HG03064 (cell line): ENCODE data around the gene STARD9.
"Not testable (repeated sequence)": the region's sequence is repeated elsewhere in the genome, so short reads cannot be mapped to it uniquely, and the experiment has no call there.

Source experiments
- ATAC-seq: cut with Tn5 transposase; IDR thresholded peaks from one replicate; pipeline ENCODE4 v1.9.1; 2021; ENCODE audit warnings: low read depth; ENCODE audit not compliant: unreplicated experiment

Gene STARD9

DNA sequence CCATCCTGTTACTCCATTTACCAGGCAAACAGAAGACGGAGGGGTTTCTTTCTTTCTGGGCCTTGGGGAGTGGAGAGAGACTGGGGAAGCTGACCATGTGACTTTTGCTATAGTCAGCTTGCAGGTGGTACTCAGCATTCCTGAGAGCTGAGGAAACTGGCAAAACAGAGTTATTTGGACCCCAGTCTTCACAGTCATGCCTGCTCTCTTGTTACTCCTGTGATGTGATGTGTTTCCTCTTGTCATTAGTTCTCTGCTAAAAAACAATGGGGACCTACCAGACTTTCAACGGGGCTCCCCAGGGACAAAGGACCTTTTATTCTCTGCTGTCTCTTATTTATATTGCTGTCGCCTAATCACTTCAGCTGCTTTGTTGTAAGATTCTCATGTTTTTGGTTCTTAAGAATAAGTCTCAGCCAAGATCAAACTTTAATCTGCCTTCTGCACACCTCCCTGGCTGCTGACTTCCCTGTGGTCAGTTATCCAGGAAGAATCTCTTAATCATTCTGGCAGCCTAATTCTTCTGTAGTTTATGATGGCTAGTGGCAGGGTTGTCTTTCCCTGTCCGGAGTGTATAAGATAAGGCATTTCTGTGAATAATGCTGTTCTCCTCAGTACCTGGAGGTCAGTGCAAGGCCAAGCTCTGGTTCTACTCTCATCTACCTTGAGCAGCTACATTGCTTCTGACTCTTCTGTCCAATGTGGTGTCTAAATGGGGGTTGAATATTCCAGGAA is 8.8 kb downstream of the STARD9 start:
- no peak for ATAC-seq

DNA sequence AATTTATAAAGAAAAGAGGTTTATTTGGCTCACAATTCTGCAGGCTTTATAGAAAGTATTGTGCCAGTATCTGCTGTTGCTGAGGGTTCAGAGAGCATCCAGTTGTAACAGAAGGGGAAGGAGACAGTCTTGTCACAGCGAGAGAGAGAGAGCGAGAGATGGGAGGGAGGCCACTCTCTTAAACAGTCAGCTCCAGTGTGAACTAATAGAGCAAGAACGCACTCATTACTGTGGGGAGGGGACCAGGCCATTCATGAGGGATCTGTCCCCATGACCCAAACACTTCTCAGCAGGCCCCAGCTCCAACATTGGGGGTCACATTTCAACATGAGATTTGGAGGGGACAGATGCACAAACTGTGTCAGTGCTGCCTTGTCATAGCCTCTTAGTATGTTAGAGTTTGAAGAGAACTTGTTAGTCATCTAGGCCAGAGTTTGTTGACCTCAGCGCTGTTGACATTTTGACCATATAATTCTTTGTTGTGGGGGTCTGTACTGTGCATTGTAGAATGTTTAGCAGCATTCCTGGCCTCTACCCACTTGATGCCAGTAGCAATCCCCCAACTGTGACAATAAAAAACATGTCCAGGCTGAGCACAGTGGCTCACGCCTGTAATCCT is 15.3 kb downstream of the STARD9 start:
- no peak for ATAC-seq

DNA sequence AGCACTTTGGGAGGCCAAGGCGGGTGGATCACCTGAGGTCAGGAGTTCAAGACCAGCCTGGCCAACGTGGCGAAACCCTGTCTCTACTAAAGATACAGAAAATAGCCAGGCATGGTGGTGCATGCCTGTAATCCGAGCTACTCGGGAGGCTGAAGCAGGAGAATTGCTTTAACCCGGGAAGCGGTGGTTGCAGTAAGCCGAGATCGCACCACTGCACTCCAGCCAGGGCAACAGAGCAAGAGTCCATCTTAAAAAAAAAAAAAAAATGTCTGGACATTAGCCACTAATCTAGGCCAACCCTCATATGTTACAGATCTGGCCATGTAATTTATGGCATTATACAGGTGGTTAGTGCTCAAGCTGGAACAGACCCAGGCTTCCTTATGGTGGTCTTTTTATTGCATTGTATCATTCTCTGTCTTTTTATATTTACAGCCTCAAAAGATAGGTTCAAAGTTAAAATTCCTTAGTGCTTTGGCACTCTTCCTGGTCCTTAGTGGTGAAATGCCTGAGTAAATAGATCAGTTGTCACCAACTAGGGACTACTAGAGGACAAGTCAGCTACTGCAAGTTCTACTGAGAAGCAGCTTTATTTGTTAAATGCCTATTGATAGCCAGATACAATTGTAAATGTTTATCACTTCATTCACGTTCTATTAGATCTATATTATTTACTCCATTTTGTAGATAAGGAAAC is 16.0 kb downstream of the STARD9 start:
- no peak for ATAC-seq

DNA sequence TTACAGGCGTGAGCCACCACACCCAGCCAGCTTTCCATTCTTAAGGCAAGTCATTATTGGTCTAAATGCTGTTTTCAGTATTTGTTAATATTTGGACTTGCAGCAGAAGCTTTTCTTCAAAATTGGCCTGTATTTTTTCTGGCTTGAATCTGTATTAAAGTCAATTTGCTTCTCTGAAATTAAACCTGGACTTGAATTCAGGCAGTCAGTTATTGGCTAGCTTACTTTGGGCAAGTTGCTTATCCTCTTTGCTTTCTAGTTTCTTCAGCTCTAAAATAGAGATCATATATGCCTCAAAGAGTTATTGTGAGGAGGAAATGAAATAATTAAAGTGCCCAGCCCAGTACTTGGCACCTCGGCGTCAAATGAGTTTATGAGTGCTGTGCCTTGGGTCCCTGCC is 17.3 kb downstream of the STARD9 start:
- no peak for ATAC-seq

DNA sequence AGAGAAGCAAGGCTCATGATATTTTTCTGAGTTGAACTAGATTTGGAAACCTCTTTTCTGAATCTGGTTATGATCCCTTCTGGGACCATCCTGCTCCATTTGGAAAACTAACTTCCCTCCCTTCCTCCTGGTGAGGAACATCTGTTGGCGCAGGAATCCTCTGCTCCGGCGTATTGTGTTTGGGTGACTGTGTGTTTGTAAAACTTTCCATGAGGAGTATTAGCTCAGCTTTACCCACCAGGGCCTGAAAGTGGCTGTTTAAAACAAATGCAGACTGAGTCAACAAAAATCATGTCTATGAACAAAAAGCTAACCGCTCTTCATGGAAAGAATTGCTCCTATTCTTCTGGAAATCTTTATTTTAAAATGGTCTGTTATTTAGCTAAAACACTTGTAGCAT is 17.7 kb downstream of the STARD9 start:
- ATAC-seq, result no peak

DNA sequence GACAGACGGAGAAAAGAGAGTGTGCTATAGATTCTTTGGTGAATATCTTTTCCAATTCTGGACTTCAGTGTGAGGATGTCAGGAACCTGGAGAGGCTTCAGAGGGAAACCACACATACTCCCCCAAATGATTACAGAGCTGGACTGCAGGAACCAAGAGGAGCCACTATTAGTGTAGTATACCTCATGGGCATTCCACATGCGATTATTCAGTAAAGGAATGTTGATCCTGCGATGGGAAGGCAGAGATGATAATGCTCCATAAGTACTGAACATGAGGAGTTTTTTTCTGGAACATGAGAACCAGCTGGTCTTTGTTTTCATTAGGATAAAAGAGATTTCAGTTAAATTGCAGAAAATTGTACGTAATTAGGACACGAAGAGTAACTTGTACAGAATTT is 18.7 kb downstream of the STARD9 start:
- no peak for ATAC-seq

DNA sequence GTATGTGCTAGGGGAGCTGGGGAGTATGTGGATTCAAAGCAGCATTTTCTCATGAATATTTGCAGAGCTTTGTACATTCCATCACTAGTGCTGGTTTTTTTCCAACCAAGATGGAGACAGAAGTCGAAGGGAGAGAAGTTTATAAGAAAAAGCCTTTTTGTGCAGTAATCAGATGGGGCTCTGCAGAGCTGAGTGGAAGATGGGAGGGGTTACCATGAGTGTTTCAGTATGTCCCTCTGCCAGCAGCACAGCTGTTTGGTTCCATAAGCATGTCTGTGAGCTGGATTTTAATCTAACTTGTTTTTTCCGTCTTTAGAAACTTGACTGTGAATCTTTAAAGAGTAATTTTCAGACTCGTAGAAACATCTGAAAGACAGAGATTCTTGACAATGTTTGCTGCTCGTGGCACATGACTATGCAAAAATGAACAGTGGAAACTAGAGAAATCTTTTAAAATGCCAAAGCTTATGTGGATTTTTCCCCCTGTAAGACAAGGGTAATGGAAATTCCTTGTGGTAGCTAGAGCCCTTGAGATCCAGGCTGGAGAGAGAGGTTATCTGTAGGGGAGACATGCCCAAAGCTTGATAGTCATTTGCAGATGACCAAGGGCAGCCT is 20.3 kb downstream of the STARD9 start:
- no peak for ATAC-seq

DNA sequence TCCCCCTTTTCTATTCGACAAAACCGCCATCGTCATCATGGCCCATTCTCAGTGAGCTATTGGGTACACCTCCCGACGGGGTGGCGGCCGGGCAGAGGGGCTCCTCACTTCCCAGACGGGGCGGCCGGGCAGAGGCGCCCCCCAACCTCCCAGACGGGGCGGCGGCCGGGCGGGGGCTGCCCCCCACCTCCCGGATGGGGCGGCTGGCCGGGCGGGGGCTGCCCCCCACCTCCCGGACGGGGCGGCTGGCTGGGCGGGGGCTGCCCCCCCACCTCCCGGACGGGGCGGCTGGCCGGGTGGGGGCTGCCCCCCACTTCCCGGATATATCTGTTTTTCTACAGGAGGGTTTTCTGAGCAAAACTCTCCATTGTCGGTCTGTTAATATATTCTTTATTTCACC is 25.9 kb downstream of the STARD9 start:
- ATAC-seq, result not testable (repeated sequence)

DNA sequence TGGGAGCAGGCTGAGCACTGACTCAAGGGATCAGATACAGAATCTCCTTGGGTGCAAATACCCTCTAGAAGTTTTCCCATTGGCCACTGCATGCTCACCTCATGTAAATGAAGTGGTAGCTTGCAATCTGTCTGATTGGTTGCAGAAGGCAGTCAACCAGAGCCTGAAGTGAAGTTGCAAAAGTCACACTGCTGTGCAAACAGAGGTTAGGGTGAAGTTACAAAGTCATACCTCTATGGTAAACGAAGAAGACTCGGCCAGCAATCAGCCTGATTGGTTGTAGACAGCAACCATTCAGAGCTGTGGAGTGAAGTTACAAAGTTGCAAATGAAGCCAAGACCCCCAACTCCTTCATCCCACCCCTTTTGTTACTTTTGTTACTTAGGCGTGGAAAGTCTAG is 27.1 kb downstream of the STARD9 start:
- no peak for ATAC-seq

DNA sequence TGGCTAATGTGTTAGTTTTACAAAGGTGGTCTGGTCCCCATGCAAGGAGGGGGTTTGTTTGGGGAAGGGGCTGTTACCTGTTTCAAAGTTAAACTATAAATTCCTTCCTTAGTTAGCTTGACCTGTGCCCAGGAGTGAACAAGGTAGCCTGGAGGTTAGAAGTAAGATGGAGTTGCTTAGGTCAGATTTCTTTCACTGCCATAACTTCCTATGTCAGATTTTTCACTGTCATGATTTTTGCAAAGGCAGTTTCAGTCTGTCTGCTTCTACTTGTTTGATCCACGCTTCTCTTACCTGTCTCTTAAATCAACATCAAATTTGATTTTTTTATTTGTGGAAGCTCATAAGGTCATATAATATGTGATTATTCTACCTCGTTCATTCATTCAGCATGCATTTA is 28.6 kb downstream of the STARD9 start:
- no peak for ATAC-seq

DNA sequence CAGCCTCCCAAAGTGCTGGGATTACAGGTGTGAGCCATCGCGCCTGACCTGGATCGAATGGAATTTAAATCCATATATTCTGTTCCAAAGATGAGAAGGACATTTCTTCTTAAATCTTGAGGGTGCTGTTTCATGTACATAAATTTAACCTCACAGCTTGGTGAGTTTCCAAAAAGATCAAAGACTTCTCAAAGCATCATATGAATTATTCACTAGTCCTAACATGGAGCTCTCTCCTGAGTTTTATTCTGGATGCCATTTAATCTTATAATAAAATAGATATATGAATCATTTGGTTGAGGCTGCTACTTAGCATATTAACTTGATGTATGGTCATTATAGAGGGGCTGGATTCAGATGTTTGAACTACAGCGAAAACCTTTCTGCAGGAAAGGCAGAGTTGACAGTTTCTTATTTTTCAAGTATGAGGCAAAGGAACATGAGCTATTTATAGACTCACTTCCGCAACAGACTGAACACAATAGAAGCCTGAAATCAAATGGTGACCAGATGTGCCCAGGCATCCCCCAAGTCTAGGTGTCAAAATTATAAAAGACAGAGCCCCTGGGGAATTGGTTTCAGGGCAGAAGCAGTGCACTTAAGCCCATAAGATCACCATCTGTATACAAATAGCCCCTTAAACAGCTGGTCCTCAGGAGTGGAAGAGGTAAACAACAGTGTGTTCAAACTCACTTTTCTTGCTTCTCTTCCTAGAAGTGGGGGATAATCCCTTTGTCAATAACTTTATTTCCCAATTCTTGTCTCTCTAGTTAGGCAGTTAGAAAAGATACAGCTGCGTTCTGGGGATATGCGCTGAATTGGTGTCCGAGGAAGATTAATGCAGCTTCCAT is 29.7 kb downstream of the STARD9 start:
- ATAC-seq, result no peak

DNA sequence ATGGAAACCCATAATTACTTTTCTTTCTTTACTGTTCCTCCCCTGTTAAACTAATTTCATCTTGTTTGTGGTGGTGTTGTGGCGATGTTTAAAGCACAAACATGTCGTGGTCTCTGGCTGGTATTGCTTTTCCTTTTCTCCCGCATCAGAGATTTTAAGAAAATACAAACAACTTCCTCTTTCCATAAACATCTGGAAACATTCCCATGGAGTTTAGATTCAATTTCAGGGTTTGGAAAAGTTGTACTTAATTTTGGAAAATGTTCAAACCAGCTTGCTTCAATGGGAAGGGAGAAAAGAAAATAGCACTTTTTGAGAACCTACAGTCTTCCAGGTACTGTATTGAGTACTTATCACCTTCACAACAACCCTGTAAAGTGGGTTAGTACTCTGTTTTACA is 30.4 kb downstream of the STARD9 start:
- ATAC-seq, result no peak

DNA sequence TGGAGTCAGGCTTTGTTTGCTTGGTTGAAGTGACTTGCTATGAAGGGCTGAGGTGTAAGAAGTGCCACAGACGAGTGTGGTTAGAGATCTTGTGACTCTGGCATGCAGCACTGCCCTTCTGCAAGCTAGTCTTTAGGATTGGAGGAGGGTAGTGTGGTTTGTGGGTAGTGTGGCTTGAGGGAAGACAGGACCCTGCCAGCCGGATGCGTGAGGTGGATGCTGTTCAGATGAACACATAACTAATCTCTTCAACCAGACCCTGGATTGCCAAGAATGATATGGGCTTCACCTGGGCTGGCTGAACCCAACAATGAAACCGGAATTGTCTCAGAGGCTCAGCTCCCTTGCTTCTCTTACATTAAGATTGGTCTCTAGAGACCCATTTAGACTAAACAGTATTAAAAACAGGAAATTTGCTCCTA is 32.7 kb downstream of the STARD9 start:
- ATAC-seq, result no peak

DNA sequence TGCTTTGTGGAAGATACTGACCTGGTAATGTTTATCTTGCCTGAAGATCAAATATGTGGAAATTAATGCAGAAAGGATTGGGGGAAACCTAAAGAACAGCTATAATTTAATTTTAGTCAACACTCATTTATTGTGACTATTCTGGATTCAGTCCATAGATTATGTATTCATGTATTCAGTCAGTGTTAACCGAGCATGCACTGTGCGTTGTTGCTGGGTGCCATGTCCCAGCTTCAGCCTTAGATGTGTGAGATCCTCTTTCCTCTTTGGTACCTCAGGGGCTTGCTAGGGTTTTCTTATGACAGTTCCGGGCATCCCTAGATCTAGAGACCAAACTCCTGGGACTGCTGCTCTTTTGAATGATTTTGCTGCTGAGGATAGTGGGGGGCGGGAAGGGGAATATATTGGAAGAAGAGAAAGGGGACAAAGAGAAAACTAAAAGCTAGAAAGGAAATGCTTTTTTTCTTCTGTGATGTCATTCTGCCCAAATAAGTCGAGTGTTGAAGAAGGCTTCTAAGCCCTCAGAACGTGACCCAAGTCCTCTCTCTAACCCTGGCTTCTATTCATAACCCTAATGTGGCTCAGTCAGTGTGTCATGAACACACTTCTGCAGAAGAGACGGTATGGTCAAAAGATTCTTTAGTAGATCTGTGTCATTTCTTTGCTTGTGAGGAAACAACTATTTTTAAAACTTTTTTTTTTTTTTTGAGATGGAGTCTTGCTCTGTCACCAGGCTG is 33.5 kb downstream of the STARD9 start:
- no peak for ATAC-seq

DNA sequence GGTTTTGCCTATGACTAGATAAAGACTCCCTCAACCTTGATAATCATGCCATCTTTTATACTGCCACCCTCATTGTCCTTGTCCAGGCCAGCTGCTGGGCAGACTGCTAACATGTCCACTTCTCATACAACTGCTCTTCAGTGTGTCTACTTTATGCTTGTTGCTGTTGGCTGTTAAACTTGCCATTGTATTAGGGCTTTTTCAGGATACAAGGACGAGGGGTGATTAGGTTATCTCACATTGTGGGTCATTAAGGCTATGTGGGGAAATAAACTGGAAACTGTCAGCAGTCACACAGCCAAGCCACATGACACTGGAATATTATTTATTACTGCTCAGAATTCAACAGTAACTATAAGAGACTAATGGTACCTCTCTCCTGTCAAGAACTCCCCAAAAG is 36.1 kb downstream of the STARD9 start:
- ATAC-seq, result no peak

DNA sequence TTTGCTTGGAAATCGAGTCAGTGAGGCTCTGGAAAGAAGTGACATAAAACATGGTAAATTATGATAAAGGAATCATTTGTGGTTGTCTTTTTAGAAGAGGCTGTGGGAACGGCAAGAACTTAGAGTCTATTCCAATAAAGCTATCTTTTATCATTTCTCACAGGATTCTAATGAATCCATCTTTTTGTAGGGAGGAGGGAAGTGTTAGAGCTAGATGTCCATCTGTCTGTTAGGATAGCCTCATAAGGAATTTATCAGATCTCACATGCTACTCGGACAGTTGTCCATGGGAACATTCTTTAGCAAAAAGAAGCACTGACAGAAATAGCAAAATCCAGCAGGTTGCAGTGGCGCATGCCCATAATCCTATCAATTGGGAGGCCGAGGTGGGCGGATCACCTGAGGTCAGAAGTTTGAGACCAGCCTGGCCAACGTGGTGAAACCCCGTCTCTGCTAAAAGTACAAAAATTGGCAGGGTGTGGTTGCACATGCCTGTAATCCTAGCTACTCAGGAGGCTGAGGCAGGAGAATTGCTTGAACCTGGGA is 37.0 kb downstream of the STARD9 start:
- no peak for ATAC-seq

DNA sequence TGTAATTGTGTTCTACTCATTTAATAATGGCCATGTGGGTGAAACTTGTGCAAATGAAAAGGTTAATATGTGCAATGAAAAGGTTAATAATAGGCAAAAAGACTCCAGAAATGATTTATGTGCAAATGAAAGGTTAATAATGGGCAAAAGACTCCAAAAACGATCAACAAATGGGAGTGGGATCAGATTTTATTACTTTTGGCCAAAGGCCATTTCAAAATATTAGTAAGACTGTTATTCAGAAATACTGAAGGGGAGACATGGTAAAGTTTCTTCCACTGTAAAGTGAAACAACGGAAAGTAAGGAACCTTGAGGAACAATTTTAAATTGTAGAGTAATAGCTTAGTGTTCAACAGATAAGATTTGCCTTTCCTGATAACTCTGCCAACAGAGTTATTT is 40.7 kb downstream of the STARD9 start:
- no peak for ATAC-seq

DNA sequence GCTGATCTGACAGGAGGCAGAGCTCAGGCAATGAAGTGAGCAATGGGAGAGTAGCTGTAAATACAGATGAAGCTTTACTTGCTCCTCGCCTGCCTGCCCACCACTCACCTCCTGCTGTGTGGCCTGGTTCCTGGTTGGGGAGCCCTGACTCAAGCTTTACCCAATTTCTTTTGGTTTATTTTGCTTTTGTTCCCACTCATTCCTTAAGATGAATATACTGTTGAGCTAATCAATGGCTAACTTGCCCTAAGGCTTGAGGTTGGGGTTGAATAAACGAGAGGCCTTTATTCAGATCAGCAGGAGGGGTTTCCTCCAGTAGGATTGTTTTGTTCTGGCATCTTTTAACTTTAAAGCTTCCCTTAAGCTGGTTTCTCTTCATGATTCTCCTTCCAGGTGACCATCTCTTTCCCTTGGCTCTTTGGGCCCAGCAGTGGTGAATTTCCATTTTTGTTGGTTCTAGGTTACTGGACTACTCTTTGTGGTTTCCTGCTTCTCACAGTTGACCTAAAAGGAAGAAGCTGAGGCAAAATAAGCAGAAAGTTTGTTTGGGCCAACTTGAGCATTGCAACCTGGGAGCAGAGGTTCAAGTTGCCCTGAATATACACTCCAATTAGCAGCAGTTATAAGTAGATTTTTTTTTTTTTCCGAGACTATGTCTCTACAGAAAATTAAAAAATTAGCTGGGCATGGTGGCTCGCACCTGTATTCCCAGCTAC is 44.4 kb downstream of the STARD9 start:
- ATAC-seq, result no peak

DNA sequence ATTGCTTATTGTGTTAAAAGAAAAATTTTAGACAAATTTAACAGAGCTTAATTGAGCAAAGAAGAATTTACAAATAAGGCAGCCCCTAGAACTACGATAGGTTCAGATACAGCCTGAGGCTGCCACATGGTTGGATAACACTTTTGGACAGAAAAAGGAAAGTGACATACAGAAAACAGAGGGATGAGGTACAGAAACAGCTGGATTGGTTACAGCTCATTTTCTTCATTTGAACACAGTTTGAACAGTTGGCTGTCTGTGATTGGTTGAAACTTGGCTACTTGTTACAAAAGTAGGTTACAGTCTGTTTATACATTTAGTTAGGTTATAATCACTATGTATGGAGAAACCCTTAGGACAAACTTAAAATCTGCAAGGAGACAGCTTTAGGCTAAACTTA is 46.0 kb downstream of the STARD9 start:
- ATAC-seq, result no peak
